Endothelial cell of umbilical vein (primary cell): ENCODE results near the gene ATXN7L1. TPM values are rescaled to one million over a fixed set of nuclear protein-coding genes. Genes with fewer than 3 reads are reported as not detected.

ENCODE experiments used
- BruUV-seq: library from RNA; stranded (reverse); fragments of 400-500 nt; replicated peaks from 2 replicates; lab custom pipeline; 2021; lab: Mats Ljungman, UMichigan
- CTCF ChIA-PET: fragments of 300-600, 350-600 bp; sonication (Branson Sonifier 250); formaldehyde crosslinking; loops from one replicate; lab custom pipeline; 2021; ENCODE audit warnings: antibody characterized with exemption, inconsistent platforms; lab: Charles Lee
- POLR2A ChIA-PET: fragments of 300-600, 350-600 bp; sonication (Branson Sonifier 250); formaldehyde crosslinking; loops from one replicate; lab custom pipeline; 2021; ENCODE audit warnings: antibody characterized with exemption, inconsistent platforms; lab: Charles Lee
- DNase-seq: peaks from one replicate; pipeline ENCODE4 v3.0.0-alpha.2; 2011; ENCODE audit warnings: low read depth, low spot score
- FAIRE-seq: peaks from 2 replicates; lab custom pipeline; 2011; peaks lifted over from hg19 to GRCh38; lab: Jason Lieb, UNC
- H2AFZ ChIP-seq: 2 replicates; pipeline ENCODE4 v1.6.0; 2012; ENCODE audit warnings: low read depth, low read length, control low read depth, inconsistent platforms
- H3K27ac ChIP-seq: 2 replicates; pipeline ENCODE4 v1.5.1; 2011; ENCODE audit warnings: low read depth, mild to moderate bottlenecking, control low read depth, low read length, moderate library complexity; ENCODE audit not compliant: insufficient read depth
- H3K27me3 ChIP-seq, 2 experiments: 2 replicates each; pipeline versions ENCODE4 v1.6.0 to v1.6.1; 2011; ENCODE audit warnings: low read length in 2 of 2, mixed read lengths in 1 of 2; ENCODE audit not compliant: control insufficient read depth in 2 of 2, insufficient read depth in 2 of 2
- H3K36me3 ChIP-seq, 2 experiments: 2 replicates in 1 of 2; 3 replicates in 1 of 2; pipeline ENCODE4 v1.5.1; 2011; ENCODE audit warnings: low read length in 2 of 2, mild to moderate bottlenecking in 1 of 2, moderate library complexity in 1 of 2; ENCODE audit not compliant: control insufficient read depth in 2 of 2, insufficient read depth in 2 of 2; ENCODE audit errors: extremely low read depth in 1 of 2
- H3K4me1 ChIP-seq: 3 replicates; pipeline ENCODE4 v1.5.1; 2011; ENCODE audit warnings: mild to moderate bottlenecking, low read length; ENCODE audit not compliant: control insufficient read depth, insufficient read depth; ENCODE audit errors: extremely low read depth
- H3K4me2 ChIP-seq: 2 replicates; pipeline ENCODE4 v1.6.1; 2011; ENCODE audit warnings: low read length, control low read depth, mixed read lengths; ENCODE audit not compliant: insufficient read depth
- H3K4me3 ChIP-seq, 3 experiments: fragments of 200-600 bp in 1 of 3; sonication (generic), shearing (Covaris generic) in 1 of 3; replicated peaks in 1 of 3; 2 replicates each; pipeline ENCODE4 v1.5.1; 2011 to 2016; ENCODE audit warnings: control low read depth in 3 of 3, low read length in 3 of 3, mild to moderate bottlenecking in 2 of 3, inconsistent platforms in 1 of 3, low read depth in 1 of 3, moderate library complexity in 1 of 3; ENCODE audit not compliant: insufficient read depth in 1 of 3
- H3K79me2 ChIP-seq: 2 replicates; pipeline ENCODE4 v1.6.0; 2012; ENCODE audit warnings: low read length, inconsistent platforms; ENCODE audit not compliant: control insufficient read depth, insufficient read depth
- H3K9ac ChIP-seq: replicated peaks from 2 replicates; pipeline ENCODE3; 2011; ENCODE audit warnings: low read length, control low read depth; ENCODE audit not compliant: insufficient read depth; ENCODE audit errors: extremely low read depth
- H3K9me1 ChIP-seq: replicated peaks from 3 replicates; pipeline ENCODE4 v1.6.0; 2011; ENCODE audit warnings: mild to moderate bottlenecking, low read length; ENCODE audit not compliant: control insufficient read depth, insufficient read depth; ENCODE audit errors: extremely low read depth
- H3K9me3 ChIP-seq: replicated peaks from 2 replicates; pipeline ENCODE4 v1.5.1; 2012; ENCODE audit warnings: low read length, inconsistent platforms; ENCODE audit not compliant: control insufficient read depth, insufficient read depth
- H4K20me1 ChIP-seq: replicated peaks from 2 replicates; pipeline ENCODE3; 2011; ENCODE audit warnings: mild to moderate bottlenecking, low read length; ENCODE audit not compliant: control insufficient read depth, insufficient read depth; ENCODE audit errors: extremely low read depth
- FOS ChIP-seq: IDR thresholded peaks from 2 replicates; pipeline ENCODE4 v1.6.1; 2011; ENCODE audit warnings: mild to moderate bottlenecking, low read length, moderate library complexity, borderline replicate concordance; ENCODE audit not compliant: insufficient read depth
- GATA2 ChIP-seq: IDR thresholded peaks from 2 replicates; pipeline ENCODE4 v1.7.0; 2011; ENCODE audit warnings: low read depth, mild to moderate bottlenecking, moderate library complexity, mixed read lengths, low read length; ENCODE audit not compliant: insufficient read length, insufficient read depth
- JUN ChIP-seq: IDR thresholded peaks from 2 replicates; pipeline ENCODE4 v1.6.1; 2011; ENCODE audit warnings: borderline replicate concordance, low read depth; ENCODE audit not compliant: insufficient read length, insufficient read depth
- MYC ChIP-seq: IDR thresholded peaks from one replicate; pipeline ENCODE4 v1.6.1; 2011; ENCODE audit warnings: mild to moderate bottlenecking, low read depth, low read length
- POLR2A ChIP-seq: IDR thresholded peaks from 2 replicates; pipeline ENCODE4 v1.6.1; 2012; ENCODE audit warnings: low read depth, mild to moderate bottlenecking, control low read depth, low read length
- POLR2AphosphoS5 ChIP-seq: IDR thresholded peaks from 2 replicates; pipeline ENCODE4 v1.6.1; 2012; ENCODE audit warnings: low read depth, mild to moderate bottlenecking, control low read depth, low read length, moderate library complexity; ENCODE audit not compliant: insufficient read depth
- dilution Hi-C: fragments of 300-500 bp; cut with MboI; formaldehyde crosslinking; loops from one replicate; pipeline ENCODE4 v1.15.0; 2019; ENCODE audit warnings: low sequenced_read_pairs; ENCODE audit not compliant: extremely low pct_ligation_motif_present
- intact Hi-C: fragments of 100-400 bp; cut with micrococcal nuclease; formaldehyde crosslinking; loops from one replicate; pipeline ENCODE4 v1.10.0; 2022
- polyA plus RNA-seq, 4 experiments: library from polyadenylated mRNA; depleted of rRNA in 3 of 4; stranded (reverse) in 3 of 4; unstranded in 1 of 4; fragments of >200 nt; gene quantifications; 2 replicates each; pipeline versions ENCODE4 v1.2.1 to v1.2.3, GENCODE V29; 2011 to 2012; ENCODE audit warnings: missing spikeins in 1 of 4
- total RNA-seq: library from RNA; stranded (reverse); gene quantifications from 2 replicates; pipeline ENCODE4 v1.2.3, GENCODE V29; 2021
- TF ChIP-seq, protein P1 (sequence below), 2 donors: IDR thresholded peaks; 1 replicate in 1 of 2; 2 replicates in 1 of 2; pipeline ENCODE4 v1.5.1; 2011; ENCODE audit warnings: low read length in 2 of 2, mild to moderate bottlenecking in 2 of 2, moderate library complexity in 2 of 2, control low read depth in 1 of 2, inconsistent platforms in 1 of 2, low read depth in 1 of 2; ENCODE audit not compliant: insufficient read depth in 1 of 2; ENCODE audit errors: extremely low read depth in 1 of 2

Gene ATXN7L1
- total and polyA plus RNA-seq, 2 donors (not counting 3 experiments of a cell fraction or from before 2014, with no cell fraction given) = 4.6 to 15.6 TPM

DNA sequence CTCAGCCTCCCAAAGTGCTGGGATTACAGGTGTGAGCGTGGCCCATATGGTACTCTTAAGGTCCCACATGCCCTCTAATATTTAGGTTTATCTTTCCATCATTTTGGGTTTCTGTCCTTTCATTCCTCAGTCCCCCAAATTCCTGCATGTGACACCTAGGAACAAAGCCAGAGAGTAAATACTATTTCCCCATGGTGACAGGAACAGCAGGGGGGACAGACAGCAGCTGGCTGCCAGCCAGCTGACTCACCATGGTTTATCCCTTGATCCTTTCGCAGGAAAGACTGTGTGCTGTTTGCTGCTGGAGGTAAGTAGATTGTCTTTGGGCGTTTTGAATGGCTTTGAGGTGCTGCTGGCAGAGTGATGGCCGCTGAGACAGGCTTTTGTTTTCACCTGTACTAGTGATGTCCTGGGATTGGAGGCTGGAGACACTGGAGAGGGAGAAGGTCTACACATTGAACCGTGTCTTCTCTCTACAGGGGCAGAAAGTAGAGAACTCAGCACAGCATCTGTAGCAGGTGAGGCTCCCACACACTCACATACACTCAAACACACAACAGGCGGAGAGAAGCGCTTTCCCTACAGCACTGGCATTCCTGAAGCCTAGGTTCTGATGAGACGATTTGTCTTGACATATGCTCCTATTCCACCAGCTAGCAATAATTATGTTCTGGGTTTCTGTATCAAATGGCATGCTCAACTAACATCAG is 211.4 kb downstream of the ATXN7L1 start:
- H4K20me1 ChIP-seq = no peaks in the 10 kb centered on the region
- no TSS peak for BruUV-seq
- dilution Hi-C loops (no loop called here), intact Hi-C loops (no loop called here)
- no peak overlapping the region for H3K4me2 ChIP-seq
- H3K4me1 ChIP-seq = no peaks in the 10 kb centered on the region
- H3K27me3 ChIP-seq = no peaks in the 10 kb centered on the region
- H3K9me1 ChIP-seq = no peaks in the 10 kb centered on the region
- H2AFZ ChIP-seq = no peak overlapping the region
- peak; percentile 68 for FAIRE-seq
- ChIA-PET POLR2A (no interaction called here), CTCF (interaction anchor here (1.1 to 1.3 kb wide), 2 partner anchors 8 to 9 kb away, joined by 3 to 4 read pairs; no protein-coding TSS in a partner anchor)
- no peaks in the 10 kb centered on the region for H3K36me3 ChIP-seq
- no peak overlapping the region for H3K9ac ChIP-seq
- H3K4me3 ChIP-seq = no peak overlapping the region
- H3K79me2 ChIP-seq = no peaks in the 10 kb centered on the region
- TF ChIP-seq GATA2 = no peak
- TF ChIP-seq JUN = no peak
- peak; percentile 12 for TF ChIP-seq FOS
- TF ChIP-seq, protein P1, sequence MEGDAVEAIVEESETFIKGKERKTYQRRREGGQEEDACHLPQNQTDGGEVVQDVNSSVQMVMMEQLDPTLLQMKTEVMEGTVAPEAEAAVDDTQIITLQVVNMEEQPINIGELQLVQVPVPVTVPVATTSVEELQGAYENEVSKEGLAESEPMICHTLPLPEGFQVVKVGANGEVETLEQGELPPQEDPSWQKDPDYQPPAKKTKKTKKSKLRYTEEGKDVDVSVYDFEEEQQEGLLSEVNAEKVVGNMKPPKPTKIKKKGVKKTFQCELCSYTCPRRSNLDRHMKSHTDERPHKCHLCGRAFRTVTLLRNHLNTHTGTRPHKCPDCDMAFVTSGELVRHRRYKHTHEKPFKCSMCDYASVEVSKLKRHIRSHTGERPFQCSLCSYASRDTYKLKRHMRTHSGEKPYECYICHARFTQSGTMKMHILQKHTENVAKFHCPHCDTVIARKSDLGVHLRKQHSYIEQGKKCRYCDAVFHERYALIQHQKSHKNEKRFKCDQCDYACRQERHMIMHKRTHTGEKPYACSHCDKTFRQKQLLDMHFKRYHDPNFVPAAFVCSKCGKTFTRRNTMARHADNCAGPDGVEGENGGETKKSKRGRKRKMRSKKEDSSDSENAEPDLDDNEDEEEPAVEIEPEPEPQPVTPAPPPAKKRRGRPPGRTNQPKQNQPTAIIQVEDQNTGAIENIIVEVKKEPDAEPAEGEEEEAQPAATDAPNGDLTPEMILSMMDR (IDR thresholded peaks at IDR 0.05; ENCODE audit: extremely low read depth in 1 of 2, insufficient read depth in 1 of 2, low read depth in 1 of 2, low read length in 2 of 2) = no peak
- no peak for TF ChIP-seq POLR2AphosphoS5
- no peak for TF ChIP-seq POLR2A
- TF ChIP-seq MYC = no peak
- peak; percentile 40 for DNase-seq
- no peak overlapping the region for H3K27ac ChIP-seq
- no peaks in the 10 kb centered on the region for H3K9me3 ChIP-seq
